GM12878 (cell line): ENCODE measurements around the gene SCGB2B2. TPM values are rescaled to one million over a fixed set of nuclear protein-coding genes. Genes with fewer than 3 reads are reported as not detected.

Experiments used
- ATF7 ChIP-seq: fragments of 450-650 bp; IDR thresholded peaks from 2 replicates; pipeline ENCODE4 v1.6.1; 2016; ENCODE audit warnings: low read depth, mild to moderate bottlenecking
- BCLAF1 ChIP-seq: fragments of 450-650 bp; IDR thresholded peaks from 2 replicates; pipeline ENCODE4 v1.6.1; 2017; ENCODE audit warnings: antibody characterized with exemption, mild to moderate bottlenecking, moderate library complexity
- CREM ChIP-seq: IDR thresholded peaks from 2 replicates; pipeline ENCODE4 v1.6.1; 2014; ENCODE audit warnings: antibody characterized with exemption, low read depth
- E2F8 ChIP-seq: fragments of 450-650 bp; IDR thresholded peaks from 2 replicates; pipeline ENCODE4 v1.6.1; 2018; ENCODE audit warnings: mild to moderate bottlenecking, low read depth, moderate library complexity; ENCODE audit not compliant: partially characterized antibody
- EGR1 ChIP-seq, 2 experiments: IDR thresholded peaks; 1 replicate in 1 of 2; 2 replicates in 1 of 2; pipeline ENCODE4 v1.6.1; 2011 to 2012; ENCODE audit warnings: low read depth in 2 of 2, low read length in 2 of 2, borderline replicate concordance in 1 of 2, mild to moderate bottlenecking in 1 of 2, moderate library complexity in 1 of 2
- ELK1 ChIP-seq: IDR thresholded peaks from 2 replicates; pipeline ENCODE4 v1.6.1; 2012; ENCODE audit warnings: low read depth, low read length, improper control_type of control experiment
- EZH2 ChIP-seq: IDR thresholded peaks from 2 replicates; pipeline ENCODE4 v1.6.1; 2012; ENCODE audit warnings: low read depth, mild to moderate bottlenecking, control low read depth, inconsistent platforms, low read length, borderline replicate concordance; ENCODE audit not compliant: control insufficient read depth
- HCFC1 ChIP-seq: fragments of 150-350 bp; IDR thresholded peaks from 2 replicates; pipeline ENCODE4 v1.6.1; 2014; ENCODE audit warnings: low read length
- KDM1A ChIP-seq: fragments of 200-600 bp; sonication (generic); IDR thresholded peaks from 2 replicates; pipeline ENCODE4 v1.6.1; 2016; ENCODE audit warnings: borderline replicate concordance
- LARP7 ChIP-seq: fragments of 450-650 bp; IDR thresholded peaks from 2 replicates; pipeline ENCODE4 v1.6.1; 2017; ENCODE audit warnings: mild to moderate bottlenecking
- MTA3 ChIP-seq: IDR thresholded peaks from 2 replicates; pipeline ENCODE4 v1.6.1; 2012; ENCODE audit warnings: low read length, inconsistent platforms, borderline replicate concordance
- MXI1 ChIP-seq: fragments of 150-350 bp; IDR thresholded peaks from 2 replicates; pipeline ENCODE4 v1.6.1; 2011; ENCODE audit warnings: low read depth, mild to moderate bottlenecking, inconsistent platforms, low read length, improper control_type of control experiment
- NFIC ChIP-seq: IDR thresholded peaks from 2 replicates; pipeline ENCODE4 v1.6.1; 2012; ENCODE audit warnings: low read depth, mild to moderate bottlenecking, inconsistent platforms, low read length, moderate library complexity
- NRF1 ChIP-seq: conservative IDR thresholded peaks from 2 replicates; pipeline ENCODE4 v1.6.1; 2011; ENCODE audit warnings: mild to moderate bottlenecking, low read depth, low read length, improper control_type of control experiment
- PAX8 ChIP-seq: fragments of 450-650 bp; IDR thresholded peaks from 2 replicates; pipeline ENCODE4 v1.6.1; 2017; ENCODE audit warnings: mild to moderate bottlenecking, moderate library complexity
- PML ChIP-seq: IDR thresholded peaks from 2 replicates; pipeline ENCODE4 v1.6.1; 2012; ENCODE audit warnings: low read length, inconsistent platforms
- POLR2AphosphoS5 ChIP-seq: IDR thresholded peaks from 2 replicates; pipeline ENCODE4 v1.6.1; 2011; ENCODE audit warnings: mild to moderate bottlenecking, low read length, inconsistent platforms
- RB1 ChIP-seq: fragments of 450-650 bp; formaldehyde crosslinking; IDR thresholded peaks from 2 replicates; pipeline ENCODE4 v1.6.1; 2017; ENCODE audit warnings: mild to moderate bottlenecking, borderline replicate concordance
- RCOR1 ChIP-seq: conservative IDR thresholded peaks from 2 replicates; pipeline ENCODE4 v1.6.1; 2012; ENCODE audit warnings: low read depth, low read length, improper control_type of control experiment
- RUNX3 ChIP-seq: IDR thresholded peaks from 2 replicates; pipeline ENCODE4 v1.6.1; 2012; ENCODE audit warnings: low read length, inconsistent platforms
- SMAD5 ChIP-seq: IDR thresholded peaks from 2 replicates; pipeline ENCODE4 v1.6.1; 2016; ENCODE audit warnings: antibody characterized with exemption, low read depth
- SRF ChIP-seq, 2 experiments: IDR thresholded peaks; 2 replicates each; pipeline ENCODE4 v1.6.1; 2011; ENCODE audit warnings: low read depth in 2 of 2, low read length in 2 of 2, mild to moderate bottlenecking in 1 of 2, moderate library complexity in 1 of 2
- TBL1XR1 ChIP-seq: IDR thresholded peaks from 2 replicates; pipeline ENCODE4 v1.6.1; 2012; ENCODE audit warnings: low read depth, low read length, improper control_type of control experiment
- TCF7 ChIP-seq: IDR thresholded peaks from 2 replicates; pipeline ENCODE4 v1.6.1; 2014; ENCODE audit warnings: antibody characterized with exemption, borderline replicate concordance
- ZBED1 ChIP-seq: IDR thresholded peaks from 2 replicates; pipeline ENCODE4 v1.6.1; 2016; ENCODE audit warnings: borderline replicate concordance
- ZNF217 ChIP-seq: fragments of 450-650 bp; IDR thresholded peaks from 2 replicates; pipeline ENCODE4 v1.6.1; 2017; ENCODE audit warnings: antibody characterized with exemption, mild to moderate bottlenecking
- ZNF622 ChIP-seq: fragments of 450-650 bp; IDR thresholded peaks from 2 replicates; pipeline ENCODE4 v1.6.1; 2017; ENCODE audit warnings: mild to moderate bottlenecking, inconsistent platforms
- polyA plus RNA-seq, 11 experiments: library from polyadenylated mRNA; depleted of rRNA in 4 of 11; unstranded in 6 of 11; stranded (reverse) in 5 of 11; fragments of >200 nt; fragmentation: Nextera tagmentation in 4 of 11; fragmentation: Illumina TruSeq in 1 of 11; extraction: Ambion mirVana in 4 of 11; extraction: Trizol in 1 of 11; gene quantifications; 1 replicate in 1 of 11; 2 replicates in 10 of 11; pipeline versions ENCODE4 v1.2.1 to v1.2.3, GENCODE V29; 2011 to 2016; ENCODE audit warnings: inconsistent platforms in 2 of 11, missing spikeins in 2 of 11, low read depth in 1 of 11
- total RNA-seq, 4 experiments: library from RNA; depleted of rRNA in 3 of 4; stranded (reverse); fragments of >200 nt in 3 of 4; fragmentation: Illumina TruSeq in 1 of 4; extraction: Trizol in 1 of 4; gene quantifications; 2 replicates each; pipeline versions ENCODE4 v1.2.1 to v1.2.3, GENCODE V29; 2013 to 2021

The SCGB2B2 gene
- total and polyA plus RNA-seq, 10 of the 15 experiments (the other 5 are each of a cell fraction or from before 2014, with no cell fraction given), result 0.06 to 0.35 (median 0.21) TPM; not detected in 6

GRCh38 chr19:34676697-34677385 lies at the start of gene SCGB2B2 (continued):
- TF ChIP-seq RB1, result no peak
- TF ChIP-seq EGR1 (IDR thresholded peaks at IDR 0.05; ENCODE audit: borderline replicate concordance in 1 of 2, low read depth in 2 of 2, low read length in 2 of 2), result no peak
- peak in 1 of 2 experiments; percentile 72; a peak in 1 of 4 replicates for TF ChIP-seq SRF (IDR thresholded peaks at IDR 0.05; ENCODE audit: low read depth in 2 of 2, low read length in 2 of 2)
- TF ChIP-seq MXI1, result no peak
- peak; percentile 71; the same call in 1 of the 2 replicates for TF ChIP-seq HCFC1
- no peak for TF ChIP-seq ZNF217
- no peak for TF ChIP-seq TCF7
- TF ChIP-seq ZNF622, result no peak
- TF ChIP-seq RUNX3, result no peak
- no peak for TF ChIP-seq RCOR1
- no peak for TF ChIP-seq BCLAF1
- peak; percentile 80 for TF ChIP-seq CREM
- no peak; the same call in 1 of the 2 replicates for TF ChIP-seq ELK1
- TF ChIP-seq E2F8, result peak; percentile 94
- no peak for TF ChIP-seq TBL1XR1
- peak; percentile 73 for TF ChIP-seq ATF7
- TF ChIP-seq MTA3, result no peak
- TF ChIP-seq ZBED1, result no peak
- TF ChIP-seq KDM1A, result no peak
- TF ChIP-seq PML, result no peak
- TF ChIP-seq NRF1, result no peak
- no peak for TF ChIP-seq SMAD5
- no peak for TF ChIP-seq EZH2
- no peak for TF ChIP-seq NFIC
- TF ChIP-seq LARP7, result no peak
- TF ChIP-seq PAX8, result no peak
- TF ChIP-seq POLR2AphosphoS5, result no peak
